Measurements from ENCODE around the gene ARL5A. TPM values are rescaled to one million over a fixed set of nuclear protein-coding genes. Genes with fewer than 3 reads are reported as not detected.

Gene ARL5A
- polyA plus RNA-seq, 3 donors = 21.3 to 85.8 (median 74.5) TPM

GRCh38 chr2:151872463-151872862 is 44.2 kb upstream of the ARL5A start:
- Histone ChIP-seq H4K20me1 (ENCODE audit: insufficient read depth, low read length) (no peaks in the 10 kb centered on the region), H3K27ac (ENCODE audit: low read depth in 1 of 2, low read length in 2 of 2) (no peak overlapping the region), H3K36me3 (replicated peaks in 1 of 2; ENCODE audit: control insufficient read depth in 1 of 2, insufficient read depth in 2 of 2, low read length in 2 of 2) (no peaks in the 10 kb centered on the region), H3K4me1 (ENCODE audit: control insufficient read depth in 1 of 2, insufficient read depth in 2 of 2, low read length in 2 of 2) (no peaks in the 10 kb centered on the region), H3K4me2 (replicated peaks; ENCODE audit: extremely low read depth, low read length, poor library complexity, severe bottlenecking) (no peak overlapping the region), H3K4me3 (replicated peaks in 1 of 3; ENCODE audit: low read depth in 2 of 3, low read length in 3 of 3) (no peak overlapping the region), H3K9ac (ENCODE audit: insufficient read depth, low read length, poor library complexity, severe bottlenecking) (no peak overlapping the region), H2AFZ (ENCODE audit: insufficient read depth, low read depth, low read length, poor library complexity, severe bottlenecking) (no peak overlapping the region), H3K79me2 (ENCODE audit: insufficient read depth, low read length) (no peaks in the 10 kb centered on the region), H3K9me3 (replicated peaks in 1 of 2; ENCODE audit: control insufficient read depth in 1 of 2, insufficient read depth in 1 of 2, low read length in 2 of 2) (no peaks in the 10 kb centered on the region), H3K27me3 (ENCODE audit: control insufficient read depth in 2 of 2, insufficient read depth in 2 of 2, low read length in 2 of 2) (no peaks in the 10 kb centered on the region)
- H3K27ac Mint-ChIP-seq = no peak overlapping the region
- H3K36me3 Mint-ChIP-seq = peaks cover 0 to 2% of the 10 kb centered on the region in 2 donors
- no peaks in the 10 kb centered on the region for H3K9me3 Mint-ChIP-seq
- no CpG with 5 or more reads among the region's 3 CpGs for WGBS (ENCODE audit: insufficient coverage)
- H3K4me1 Mint-ChIP-seq = no peaks in the 10 kb centered on the region
- H3K4me3 Mint-ChIP-seq = no peak overlapping the region
- intact Hi-C loops (cut with micrococcal nuclease) = no loop called here
- no peak for DNase-seq
- H3K27me3 Mint-ChIP-seq (ENCODE audit: low read depth in 3 of 3) = peaks cover 0 to 5% (median 2%) of the 10 kb centered on the region in 3 donors
- TF ChIP-seq, protein P1, sequence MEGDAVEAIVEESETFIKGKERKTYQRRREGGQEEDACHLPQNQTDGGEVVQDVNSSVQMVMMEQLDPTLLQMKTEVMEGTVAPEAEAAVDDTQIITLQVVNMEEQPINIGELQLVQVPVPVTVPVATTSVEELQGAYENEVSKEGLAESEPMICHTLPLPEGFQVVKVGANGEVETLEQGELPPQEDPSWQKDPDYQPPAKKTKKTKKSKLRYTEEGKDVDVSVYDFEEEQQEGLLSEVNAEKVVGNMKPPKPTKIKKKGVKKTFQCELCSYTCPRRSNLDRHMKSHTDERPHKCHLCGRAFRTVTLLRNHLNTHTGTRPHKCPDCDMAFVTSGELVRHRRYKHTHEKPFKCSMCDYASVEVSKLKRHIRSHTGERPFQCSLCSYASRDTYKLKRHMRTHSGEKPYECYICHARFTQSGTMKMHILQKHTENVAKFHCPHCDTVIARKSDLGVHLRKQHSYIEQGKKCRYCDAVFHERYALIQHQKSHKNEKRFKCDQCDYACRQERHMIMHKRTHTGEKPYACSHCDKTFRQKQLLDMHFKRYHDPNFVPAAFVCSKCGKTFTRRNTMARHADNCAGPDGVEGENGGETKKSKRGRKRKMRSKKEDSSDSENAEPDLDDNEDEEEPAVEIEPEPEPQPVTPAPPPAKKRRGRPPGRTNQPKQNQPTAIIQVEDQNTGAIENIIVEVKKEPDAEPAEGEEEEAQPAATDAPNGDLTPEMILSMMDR (IDR thresholded peaks at IDR 0.05) = no peak

DNA sequence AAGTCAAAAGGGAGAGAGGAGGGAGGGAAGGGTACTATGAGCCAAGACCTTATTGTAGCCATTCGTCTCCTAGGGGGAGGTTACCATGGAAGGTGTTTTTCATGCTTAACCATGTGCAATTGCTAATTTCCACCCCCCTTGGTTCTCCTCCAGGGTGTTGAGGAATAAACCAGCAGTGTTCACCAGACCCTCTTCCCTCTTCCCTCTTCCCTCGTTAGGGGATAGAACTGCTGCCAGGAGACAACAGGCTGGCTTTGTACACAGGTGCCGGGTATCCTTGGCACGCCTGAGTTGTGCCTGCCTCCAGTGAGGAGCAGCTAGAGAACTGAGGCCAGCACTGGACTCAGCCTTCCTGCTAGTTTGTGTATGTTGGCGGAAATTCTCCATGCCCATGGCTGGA is 41.1 kb upstream of the ARL5A start:
- no peaks in the 10 kb centered on the region for H3K9me3 ChIP-seq (replicated peaks in 1 of 2; ENCODE audit: control insufficient read depth in 1 of 2, insufficient read depth in 1 of 2, low read length in 2 of 2)
- H3K9ac ChIP-seq (ENCODE audit: insufficient read depth, low read length, poor library complexity, severe bottlenecking) = no peak overlapping the region
- TF ChIP-seq, protein P1 (IDR thresholded peaks at IDR 0.05) = no peak
- peaks cover 0 to 5% (median 2%) of the 10 kb centered on the region in 3 donors for H3K27me3 Mint-ChIP-seq (ENCODE audit: low read depth in 3 of 3)
- H3K27ac ChIP-seq (ENCODE audit: low read depth in 1 of 2, low read length in 2 of 2) = no peak overlapping the region
- 93% methylated on average over 3 of the region's 5 CpGs for WGBS (ENCODE audit: insufficient coverage)
- no peaks in the 10 kb centered on the region for H3K4me1 Mint-ChIP-seq
- no peaks in the 10 kb centered on the region for H3K4me1 ChIP-seq (ENCODE audit: control insufficient read depth in 1 of 2, insufficient read depth in 2 of 2, low read length in 2 of 2)
- peaks cover 0 to 2% of the 10 kb centered on the region in 2 donors for H3K36me3 Mint-ChIP-seq
- no peak overlapping the region for H3K27ac Mint-ChIP-seq
- no peaks in the 10 kb centered on the region for H3K27me3 ChIP-seq (ENCODE audit: control insufficient read depth in 2 of 2, insufficient read depth in 2 of 2, low read length in 2 of 2)
- no peaks in the 10 kb centered on the region for H3K36me3 ChIP-seq (replicated peaks in 1 of 2; ENCODE audit: control insufficient read depth in 1 of 2, insufficient read depth in 2 of 2, low read length in 2 of 2)
- no peak overlapping the region for H2AFZ ChIP-seq (ENCODE audit: insufficient read depth, low read depth, low read length, poor library complexity, severe bottlenecking)
- H3K4me3 ChIP-seq (replicated peaks in 1 of 3; ENCODE audit: low read depth in 2 of 3, low read length in 3 of 3) = no peak overlapping the region
- H3K4me3 Mint-ChIP-seq = no peak overlapping the region
- intact Hi-C loops (cut with micrococcal nuclease) = no loop called here
- no peaks in the 10 kb centered on the region for H3K9me3 Mint-ChIP-seq
- H3K4me2 ChIP-seq (replicated peaks; ENCODE audit: extremely low read depth, low read length, poor library complexity, severe bottlenecking) = no peak overlapping the region
- H3K79me2 ChIP-seq (ENCODE audit: insufficient read depth, low read length) = no peaks in the 10 kb centered on the region
- DNase-seq = no peak
- no peaks in the 10 kb centered on the region for H4K20me1 ChIP-seq (ENCODE audit: insufficient read depth, low read length)

Measured in CD14-positive monocyte (primary cell).